ENCODE measurements around the gene MDH1.

DNA sequence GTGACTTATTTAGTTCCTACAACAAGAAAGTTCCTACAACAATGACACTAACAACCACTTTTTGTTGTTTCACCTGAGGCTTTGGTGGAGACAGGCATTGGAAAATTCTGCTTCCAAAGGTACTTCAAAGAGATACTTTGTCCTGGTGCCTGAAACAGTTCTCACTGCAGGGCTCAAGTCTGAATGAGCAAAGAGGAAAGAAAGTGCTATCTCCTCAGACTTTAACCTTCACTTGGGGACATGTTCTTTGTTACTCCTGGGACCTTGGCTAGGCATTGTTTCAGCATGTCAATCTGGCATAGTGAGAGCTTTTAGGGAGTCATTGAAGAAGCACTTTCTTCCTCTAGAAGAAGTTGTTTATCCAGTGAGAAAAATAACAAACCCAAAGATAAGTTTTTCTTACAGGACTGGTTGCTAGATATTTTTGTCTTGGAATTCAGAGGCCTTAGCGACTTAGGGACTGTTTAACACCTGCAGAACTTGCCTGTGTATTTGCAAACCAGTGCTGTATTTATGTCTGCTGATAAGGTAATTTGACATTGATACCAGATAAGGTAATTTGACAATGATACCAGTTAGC, 12.2 kb downstream of the MDH1 start:
- TF ChIP-seq, protein P1, sequence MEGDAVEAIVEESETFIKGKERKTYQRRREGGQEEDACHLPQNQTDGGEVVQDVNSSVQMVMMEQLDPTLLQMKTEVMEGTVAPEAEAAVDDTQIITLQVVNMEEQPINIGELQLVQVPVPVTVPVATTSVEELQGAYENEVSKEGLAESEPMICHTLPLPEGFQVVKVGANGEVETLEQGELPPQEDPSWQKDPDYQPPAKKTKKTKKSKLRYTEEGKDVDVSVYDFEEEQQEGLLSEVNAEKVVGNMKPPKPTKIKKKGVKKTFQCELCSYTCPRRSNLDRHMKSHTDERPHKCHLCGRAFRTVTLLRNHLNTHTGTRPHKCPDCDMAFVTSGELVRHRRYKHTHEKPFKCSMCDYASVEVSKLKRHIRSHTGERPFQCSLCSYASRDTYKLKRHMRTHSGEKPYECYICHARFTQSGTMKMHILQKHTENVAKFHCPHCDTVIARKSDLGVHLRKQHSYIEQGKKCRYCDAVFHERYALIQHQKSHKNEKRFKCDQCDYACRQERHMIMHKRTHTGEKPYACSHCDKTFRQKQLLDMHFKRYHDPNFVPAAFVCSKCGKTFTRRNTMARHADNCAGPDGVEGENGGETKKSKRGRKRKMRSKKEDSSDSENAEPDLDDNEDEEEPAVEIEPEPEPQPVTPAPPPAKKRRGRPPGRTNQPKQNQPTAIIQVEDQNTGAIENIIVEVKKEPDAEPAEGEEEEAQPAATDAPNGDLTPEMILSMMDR (conservative IDR thresholded peaks at IDR 0.05; ENCODE audit: low read length) = no peak
- no peak for TF ChIP-seq EZH2phosphoT487 (IDR thresholded peaks at IDR 0.05; ENCODE audit: borderline replicate concordance, low read depth, low read length)
